SJSA1 (cell line): ENCODE data around the gene FZD2. TPM values are rescaled to one million over a fixed set of nuclear protein-coding genes. Genes with fewer than 3 reads are reported as not detected.

Experiments used
- DNase-seq, 2 experiments: peaks; one replicate each; pipeline ENCODE4 v3.0.0-alpha.2; 2015 to 2020; ENCODE audit warnings: low spot score in 2 of 2, low read depth in 1 of 2
- H3K27ac ChIP-seq: fragments of 250-450 bp; sonication (Bioruptor Pico); 2 replicates; pipeline ENCODE4 v1.5.1; 2020; ENCODE audit warnings: mild to moderate bottlenecking, moderate library complexity
- H3K27me3 ChIP-seq: fragments of 250-450 bp; sonication (Bioruptor Pico); replicated peaks from 2 replicates; pipeline ENCODE4 v1.5.1; 2020; ENCODE audit warnings: mild to moderate bottlenecking, moderate library complexity
- H3K36me3 ChIP-seq: fragments of 250-450 bp; sonication (Bioruptor Pico); 2 replicates; pipeline ENCODE4 v1.5.1; 2020; ENCODE audit warnings: mild to moderate bottlenecking
- H3K4me1 ChIP-seq: fragments of 250-450 bp; sonication (Bioruptor Pico); replicated peaks from 2 replicates; pipeline ENCODE4 v1.6.1; 2021; ENCODE audit warnings: mild to moderate bottlenecking
- H3K4me3 ChIP-seq: fragments of 250-450 bp; sonication (Bioruptor Pico); 2 replicates; pipeline ENCODE4 v1.5.1; 2020; ENCODE audit warnings: mild to moderate bottlenecking
- H3K9me3 ChIP-seq: fragments of 250-450 bp; sonication (Bioruptor Pico); replicated peaks from 2 replicates; pipeline ENCODE4 v1.5.1; 2020; ENCODE audit warnings: mild to moderate bottlenecking
- total RNA-seq: library from RNA; depleted of rRNA; stranded (reverse); fragments of >200 nt; shearing (Covaris generic); gene quantifications from 2 replicates; pipeline ENCODE4 v1.2.3, GENCODE V29; 2014

FZD2 gene
- total RNA-seq, 1 experiment from 2014 or later = 21.9 TPM

DNA sequence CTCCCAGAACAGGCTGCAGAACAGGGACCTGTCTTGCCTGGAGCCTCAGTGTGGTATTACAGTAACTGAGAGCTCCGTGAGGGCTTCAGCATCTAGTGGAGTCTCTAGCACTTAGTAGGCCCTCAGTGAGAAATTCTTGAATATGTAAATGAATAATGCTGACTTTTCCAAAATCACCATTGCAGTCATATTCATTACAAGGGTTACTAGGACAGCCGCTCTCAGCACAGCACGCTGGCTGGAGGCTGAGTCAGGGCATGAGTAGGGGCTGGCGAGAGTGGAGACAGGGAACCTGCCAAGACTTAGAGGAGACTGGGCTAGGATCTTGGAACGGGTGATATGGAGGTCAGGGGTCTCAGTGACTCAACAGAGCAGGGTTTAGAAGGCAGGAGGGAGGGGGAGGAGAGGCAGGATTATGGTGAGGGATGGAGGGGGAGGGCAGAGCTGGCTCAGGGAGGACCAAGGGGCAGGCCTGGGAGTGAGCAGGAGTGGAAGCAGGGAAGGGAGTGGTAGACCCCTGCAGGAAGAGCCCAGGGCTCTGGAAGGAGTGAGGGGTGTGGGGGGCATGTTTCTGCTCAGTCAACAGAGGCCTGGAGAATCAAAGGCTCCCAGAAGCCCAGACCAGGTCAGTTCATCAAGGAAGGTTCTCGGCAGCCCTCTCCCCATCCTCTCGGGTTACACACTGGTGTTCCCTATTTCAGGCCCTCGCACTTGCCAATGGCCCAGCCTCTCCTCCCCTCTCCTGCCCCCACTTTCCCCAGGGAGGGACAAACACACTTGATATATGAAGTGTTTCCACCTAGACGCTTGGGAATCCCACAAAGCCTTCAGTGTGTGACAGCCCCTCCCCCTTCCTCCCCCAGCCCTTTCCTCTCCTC is 42.3 kb downstream of the FZD2 start:
- no peaks in the 10 kb centered on the region for H3K36me3 ChIP-seq
- no peak for DNase-seq
- H3K27me3 ChIP-seq = no peaks in the 10 kb centered on the region
- H3K9me3 ChIP-seq = no peaks in the 10 kb centered on the region
- H3K4me1 ChIP-seq = peaks cover 16% of the 10 kb centered on the region
- H3K4me3 ChIP-seq = no peak overlapping the region
- no peak overlapping the region for H3K27ac ChIP-seq

DNA sequence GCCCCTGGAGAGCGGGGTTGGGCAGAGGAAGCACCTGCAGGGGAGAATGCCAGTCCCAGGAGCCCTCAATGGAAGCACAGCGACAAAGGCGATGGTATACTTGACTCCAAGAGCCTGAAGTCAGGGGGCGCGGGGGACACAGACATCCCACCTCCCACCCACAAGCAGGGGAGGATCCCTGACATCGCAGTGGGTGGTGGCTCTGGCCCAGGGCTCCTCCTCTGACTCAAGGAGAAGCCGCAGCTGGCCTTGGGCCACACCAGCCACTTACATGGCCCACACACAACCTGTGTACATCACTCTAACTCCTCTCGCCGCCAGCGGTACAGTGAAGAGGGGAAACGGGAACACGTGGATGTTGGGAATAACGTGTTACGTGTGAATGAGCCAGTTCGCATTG is 44.3 kb downstream of the FZD2 start:
- H3K4me3 ChIP-seq = no peak overlapping the region
- no peaks in the 10 kb centered on the region for H3K27me3 ChIP-seq
- no peak for DNase-seq
- H3K36me3 ChIP-seq = no peaks in the 10 kb centered on the region
- no peaks in the 10 kb centered on the region for H3K9me3 ChIP-seq
- H3K4me1 ChIP-seq = peaks cover 8% of the 10 kb centered on the region
- no peak overlapping the region for H3K27ac ChIP-seq

DNA sequence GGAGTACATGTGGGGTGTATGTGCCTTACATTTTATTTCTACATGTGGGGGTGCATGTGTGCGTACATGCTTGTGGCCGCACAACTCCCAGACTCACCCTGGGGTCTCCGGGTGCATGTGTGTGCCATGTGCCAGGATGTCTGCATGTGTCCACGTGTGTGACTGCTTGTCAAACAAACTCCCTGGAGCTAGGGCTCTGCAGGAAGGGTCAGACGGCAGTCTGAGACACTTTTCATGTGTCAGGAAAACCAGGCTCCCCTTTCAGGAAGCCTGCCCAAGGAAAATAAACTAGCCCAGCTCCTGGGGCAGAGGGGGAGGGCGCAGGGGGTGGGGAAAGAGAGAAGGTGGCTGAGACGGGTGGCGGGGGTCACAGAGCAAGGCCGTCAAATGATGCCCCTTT is 44.7 kb downstream of the FZD2 start:
- Histone ChIP-seq H3K4me3 (no peak overlapping the region), H3K4me1 (peaks cover 8% of the 10 kb centered on the region), H3K36me3 (no peaks in the 10 kb centered on the region), H3K27ac (no peak overlapping the region), H3K27me3 (no peaks in the 10 kb centered on the region), H3K9me3 (no peaks in the 10 kb centered on the region)
- no peak for DNase-seq

DNA sequence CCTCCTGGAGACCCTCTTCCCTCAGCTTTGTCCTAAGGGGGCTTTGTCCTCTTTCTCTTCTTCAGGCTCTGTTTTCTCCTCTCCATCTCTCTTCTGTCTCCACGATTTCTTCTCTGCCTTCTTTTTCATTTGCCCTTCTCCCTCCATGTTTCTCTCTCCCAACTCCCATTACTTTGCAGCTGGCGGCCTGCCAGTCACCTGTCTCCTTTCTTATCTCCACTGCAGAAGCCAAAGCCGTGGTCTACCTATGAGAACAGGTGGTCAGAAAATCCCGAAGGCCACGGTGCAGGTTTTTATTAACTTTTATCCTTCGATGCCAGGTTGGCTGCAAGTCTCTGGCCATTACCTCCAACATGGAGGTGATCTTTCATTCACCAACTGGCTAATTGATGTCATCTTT is 45.1 kb downstream of the FZD2 start:
- Histone ChIP-seq H3K27ac (no peak overlapping the region), H3K36me3 (no peaks in the 10 kb centered on the region), H3K9me3 (no peaks in the 10 kb centered on the region), H3K4me3 (no peak overlapping the region), H3K4me1 (peaks cover 8% of the 10 kb centered on the region), H3K27me3 (no peaks in the 10 kb centered on the region)
- no peak for DNase-seq

DNA sequence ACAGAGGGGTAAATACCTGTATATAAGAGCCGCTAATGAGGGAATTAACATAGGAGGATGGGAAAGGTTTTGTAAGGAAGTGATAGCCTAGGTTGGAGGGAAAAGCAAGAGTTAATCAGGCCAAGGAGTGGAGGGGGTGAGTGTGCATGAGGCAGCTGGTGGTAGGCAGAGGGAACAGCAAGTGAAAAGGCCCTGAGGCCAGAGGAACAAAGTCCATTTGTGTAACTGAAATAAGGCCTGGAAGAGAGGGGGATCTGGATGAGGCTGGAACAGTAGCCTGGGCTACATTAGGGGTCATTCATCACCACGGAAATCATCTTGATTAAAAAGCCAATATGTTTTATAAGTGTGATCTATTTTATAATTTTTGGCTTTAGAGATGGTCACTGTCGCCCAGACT is 45.7 kb downstream of the FZD2 start:
- Histone ChIP-seq H3K4me3 (no peak overlapping the region), H3K27ac (no peak overlapping the region), H3K9me3 (no peaks in the 10 kb centered on the region; the same call in 1 of the 2 replicates), H3K4me1 (peaks cover 13% of the 10 kb centered on the region), H3K36me3 (no peaks in the 10 kb centered on the region), H3K27me3 (no peaks in the 10 kb centered on the region)
- DNase-seq = no peak

DNA sequence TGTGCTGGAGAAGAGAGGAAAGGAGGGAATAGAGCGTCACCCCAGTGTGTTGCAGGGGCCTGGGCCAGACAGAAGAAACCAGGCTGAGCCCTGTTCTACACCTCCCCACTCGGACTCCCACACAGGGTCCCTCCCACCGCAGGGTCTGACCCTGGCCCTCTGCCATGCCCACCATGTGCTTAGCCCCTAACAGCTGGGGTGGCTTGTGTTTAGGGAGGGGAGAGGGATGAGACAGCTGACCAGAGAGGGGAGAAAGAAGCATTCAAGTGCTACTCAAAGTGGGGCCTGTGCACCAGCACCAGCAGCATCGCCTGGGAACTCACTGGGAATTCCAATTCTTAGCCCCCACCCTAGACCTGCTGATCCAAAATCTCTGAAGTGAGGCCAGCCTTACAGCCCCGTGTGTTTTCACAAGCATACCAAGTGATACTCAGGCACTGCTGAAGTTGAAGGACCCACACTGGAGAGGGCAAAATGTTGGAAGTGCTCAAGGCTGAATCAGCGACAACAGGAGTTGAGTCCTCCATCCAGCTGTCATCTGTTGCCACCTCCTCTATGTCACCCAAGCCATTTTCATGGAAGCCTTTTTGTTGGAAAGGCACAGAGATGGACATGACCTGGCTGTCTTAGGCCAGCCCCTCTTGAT is 47.0 kb downstream of the FZD2 start:
- Histone ChIP-seq H3K27me3 (no peaks in the 10 kb centered on the region), H3K4me3 (no peak overlapping the region), H3K9me3 (no peaks in the 10 kb centered on the region; the same call in 1 of the 2 replicates), H3K4me1 (peaks cover 25% of the 10 kb centered on the region), H3K36me3 (no peaks in the 10 kb centered on the region), H3K27ac (no peak overlapping the region)
- no peak for DNase-seq

DNA sequence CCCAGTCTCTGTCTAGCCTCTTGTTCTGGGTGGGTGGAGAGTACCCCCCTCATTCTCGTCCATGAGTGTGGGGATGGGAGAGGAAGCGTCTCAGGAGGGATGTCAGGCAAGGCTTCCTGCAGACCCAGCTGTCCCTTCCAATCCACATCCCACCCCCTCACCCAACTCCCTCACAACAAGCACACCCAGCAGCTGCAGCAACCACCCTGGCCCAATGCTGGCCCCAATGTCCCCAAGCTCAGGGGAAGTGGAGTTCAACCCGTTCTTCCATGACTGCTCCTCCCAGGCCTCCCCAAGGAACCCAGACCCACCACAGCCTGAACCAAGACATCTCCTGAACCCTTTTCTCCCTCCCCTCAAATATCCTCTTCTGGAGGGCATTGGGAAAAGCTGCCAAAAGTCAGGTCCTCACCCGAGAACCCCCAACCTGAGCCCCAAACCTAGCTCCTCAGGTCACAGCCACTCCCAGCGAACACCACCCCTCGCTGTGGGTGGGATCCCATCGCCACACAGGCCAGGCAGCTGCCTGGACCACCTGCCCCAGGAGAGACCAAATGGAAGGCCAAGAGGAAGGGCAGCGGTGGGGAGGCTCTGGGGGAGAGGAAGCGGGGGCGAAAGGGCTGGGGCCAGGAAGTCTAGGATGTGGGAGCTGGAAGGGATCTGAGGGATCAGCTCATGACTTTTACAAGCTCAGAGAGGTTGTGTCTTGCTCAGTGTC is 47.6 kb downstream of the FZD2 start:
- H3K27me3 ChIP-seq = no peaks in the 10 kb centered on the region
- H3K4me1 ChIP-seq = peaks cover 27% of the 10 kb centered on the region
- H3K36me3 ChIP-seq = no peaks in the 10 kb centered on the region
- no peaks in the 10 kb centered on the region; the same call in 1 of the 2 replicates for H3K9me3 ChIP-seq
- DNase-seq = no peak
- H3K27ac ChIP-seq = no peak overlapping the region
- no peak overlapping the region for H3K4me3 ChIP-seq

DNA sequence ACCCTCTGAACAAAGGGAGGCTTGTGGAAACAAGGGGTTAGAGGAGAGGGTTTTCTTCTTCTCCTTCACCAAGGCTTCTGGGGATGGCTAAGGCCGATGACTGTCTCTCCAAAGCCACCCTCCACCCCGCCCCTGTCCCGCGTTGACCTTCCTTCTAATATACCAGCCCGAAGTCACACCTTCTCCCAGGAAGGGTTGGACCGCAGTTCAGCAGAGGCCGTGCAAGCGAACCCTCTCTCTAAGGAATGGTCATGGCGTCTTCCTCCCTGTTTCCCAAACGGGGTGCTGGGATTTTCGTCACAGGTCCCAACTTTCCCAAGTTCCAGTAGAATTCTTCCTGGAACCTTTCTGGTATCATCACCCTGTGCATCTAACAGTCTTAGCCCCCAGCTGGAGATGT is 49.4 kb downstream of the FZD2 start:
- no peaks in the 10 kb centered on the region for H3K36me3 ChIP-seq
- no peak for DNase-seq
- H3K27ac ChIP-seq = no peak overlapping the region
- H3K4me3 ChIP-seq = no peak overlapping the region
- H3K4me1 ChIP-seq = peaks cover 23% of the 10 kb centered on the region
- H3K9me3 ChIP-seq = no peaks in the 10 kb centered on the region; the same call in 1 of the 2 replicates
- no peaks in the 10 kb centered on the region for H3K27me3 ChIP-seq

DNA sequence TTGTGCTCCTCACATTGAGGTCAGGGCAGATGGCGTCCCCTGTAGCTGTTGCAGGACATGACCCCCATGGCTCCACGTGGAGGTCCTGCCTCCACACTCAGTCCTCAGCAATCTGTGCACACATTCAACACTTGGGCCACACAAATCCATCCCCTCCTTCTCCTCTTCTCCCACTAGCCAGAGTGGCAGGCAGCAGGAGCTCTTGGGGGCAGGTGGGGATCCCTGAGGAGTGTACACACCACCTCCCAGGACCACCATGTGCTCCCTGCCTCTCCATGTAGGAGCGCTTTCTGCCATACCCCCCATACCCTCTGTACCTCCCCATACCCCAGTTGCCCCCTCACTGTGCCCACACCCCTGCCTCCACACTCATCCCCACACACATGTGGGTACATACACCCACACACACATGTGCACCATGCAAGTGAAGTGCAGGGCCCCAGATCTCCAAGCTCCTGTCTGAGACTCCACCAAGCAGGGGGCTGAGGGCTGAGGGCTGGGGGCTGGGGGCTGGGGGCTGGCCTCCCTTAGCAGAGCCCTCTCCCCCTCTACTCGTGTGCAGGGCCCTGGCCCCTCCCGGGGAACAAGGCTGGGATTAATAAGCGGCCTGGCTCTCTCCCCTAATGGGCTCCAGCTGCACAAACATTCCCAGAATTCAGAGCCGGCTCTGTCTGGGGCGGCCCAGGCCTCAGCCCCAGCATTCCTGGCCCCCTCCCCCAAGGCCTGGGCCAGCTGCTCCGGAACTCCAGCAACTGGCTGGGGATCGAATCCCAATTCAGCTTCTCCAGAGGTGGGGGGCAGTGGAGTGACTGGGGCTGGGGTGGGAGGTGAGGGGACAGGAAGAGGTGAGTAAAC is 50.8 kb downstream of the FZD2 start:
- DNase-seq = peak; percentile 67 to 73
- Histone ChIP-seq H3K36me3 (no peaks in the 10 kb centered on the region), H3K9me3 (no peaks in the 10 kb centered on the region; the same call in 1 of the 2 replicates), H3K4me1 (peaks cover 19% of the 10 kb centered on the region), H3K27me3 (no peaks in the 10 kb centered on the region), H3K27ac (no peak overlapping the region), H3K4me3 (no peak overlapping the region)

DNA sequence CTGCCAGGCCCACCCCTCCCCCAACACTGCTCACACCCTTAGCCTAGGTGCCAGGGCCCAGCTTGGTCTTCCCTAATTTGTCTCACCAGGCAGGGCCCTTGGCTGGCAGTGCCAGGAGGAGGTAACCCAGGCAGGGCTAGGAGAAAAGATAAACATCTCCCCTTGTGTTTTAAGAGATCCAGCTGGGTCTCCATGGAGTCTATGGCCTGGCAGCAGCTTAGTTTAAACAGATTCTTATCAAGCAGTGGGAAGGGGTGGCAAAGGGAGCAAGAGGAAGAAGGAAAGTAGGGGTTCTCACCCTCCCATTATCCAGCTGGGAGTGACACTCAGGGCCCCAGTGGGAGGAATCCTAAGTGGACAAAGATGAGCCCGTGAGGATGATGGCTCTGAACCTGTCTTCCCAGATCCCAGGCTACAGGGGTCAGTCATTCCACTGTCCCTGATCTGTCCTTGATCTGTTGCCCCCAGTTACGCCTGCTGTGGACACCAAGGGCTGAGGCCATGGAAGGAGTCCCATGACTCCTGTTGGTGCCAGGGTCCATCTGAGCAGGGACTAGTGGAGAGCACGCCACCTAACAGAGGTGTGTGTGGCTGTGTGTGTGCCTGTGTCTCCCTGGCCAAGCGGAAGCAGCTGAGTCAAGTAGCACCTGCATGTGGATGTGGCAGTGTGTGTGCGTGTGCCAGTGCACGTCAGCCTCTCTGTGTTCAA is 51.6 kb downstream of the FZD2 start:
- no peak for DNase-seq
- H3K4me1 ChIP-seq = peaks cover 19% of the 10 kb centered on the region
- no peak overlapping the region for H3K27ac ChIP-seq
- H3K27me3 ChIP-seq = no peaks in the 10 kb centered on the region
- H3K4me3 ChIP-seq = no peak overlapping the region
- H3K36me3 ChIP-seq = no peaks in the 10 kb centered on the region
- H3K9me3 ChIP-seq = no peaks in the 10 kb centered on the region; the same call in 1 of the 2 replicates

DNA sequence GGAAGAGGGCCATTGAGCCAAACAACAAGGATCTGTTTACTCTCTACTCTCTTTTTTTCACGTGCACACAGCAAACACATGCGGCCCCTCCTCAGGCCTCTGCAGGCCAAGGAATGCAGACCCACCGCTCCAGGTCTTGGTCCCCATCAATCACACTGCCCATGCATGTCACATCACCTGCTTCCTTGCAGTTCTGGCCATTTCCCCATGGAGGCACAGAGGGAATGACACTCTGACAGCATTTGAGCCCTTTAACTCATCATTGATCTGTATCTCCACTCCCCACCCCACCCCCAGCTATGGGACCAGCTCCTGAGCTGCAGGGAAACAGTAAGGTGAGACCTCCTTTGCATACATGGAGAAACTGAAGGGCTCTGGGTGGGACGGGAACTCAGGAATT is 53.0 kb downstream of the FZD2 start:
- Histone ChIP-seq H3K9me3 (no peaks in the 10 kb centered on the region; the same call in 1 of the 2 replicates), H3K27me3 (no peaks in the 10 kb centered on the region), H3K4me1 (peaks cover 19% of the 10 kb centered on the region), H3K27ac (no peak overlapping the region), H3K4me3 (no peak overlapping the region), H3K36me3 (no peaks in the 10 kb centered on the region)
- no peak for DNase-seq
